DND-41 (cell line): ENCODE data around the gene KDM8.

ENCODE experiments used
- EZH2 ChIP-seq: IDR thresholded peaks from 3 replicates; pipeline ENCODE4 v1.6.1; 2012; ENCODE audit warnings: borderline replicate concordance, low read depth, mild to moderate bottlenecking, moderate library complexity, low read length, inconsistent platforms; ENCODE audit not compliant: severe bottlenecking
- TF ChIP-seq, protein P1 (sequence below): IDR thresholded peaks from 2 replicates; pipeline ENCODE4 v1.5.1; 2012; ENCODE audit warnings: borderline replicate concordance, low read length, moderate library complexity, mild to moderate bottlenecking; ENCODE audit not compliant: poor library complexity, severe bottlenecking; ENCODE audit errors: extremely low read depth

DNA sequence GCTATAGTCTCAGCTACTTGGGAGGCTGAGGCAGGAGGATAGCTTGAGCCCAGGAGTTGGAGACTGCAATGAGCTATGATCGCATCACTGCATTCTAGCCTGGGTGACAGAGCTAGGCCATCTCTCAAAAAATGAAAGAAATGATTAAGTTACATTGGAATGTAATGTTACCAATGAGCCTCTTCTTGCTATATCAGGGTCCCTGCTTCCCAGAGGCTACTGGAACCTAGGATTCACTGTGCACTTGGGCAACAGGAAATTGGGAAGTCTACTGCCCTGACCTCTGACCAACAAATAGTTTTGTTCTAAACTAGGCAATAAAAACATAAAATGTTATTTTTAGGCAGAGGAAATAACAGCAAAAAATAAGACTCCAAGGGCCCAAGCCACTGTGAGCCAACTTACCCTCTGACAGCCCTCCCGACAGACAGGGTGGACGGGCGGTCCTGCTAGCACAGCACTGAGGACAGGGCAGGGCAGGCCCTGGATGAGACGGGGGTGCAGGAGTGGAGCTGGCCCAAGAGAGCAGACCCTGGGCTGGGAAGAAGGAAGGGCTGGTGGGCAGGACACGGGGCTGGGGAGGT is 37.7 kb downstream of the KDM8 start:
- TF ChIP-seq, protein P1, sequence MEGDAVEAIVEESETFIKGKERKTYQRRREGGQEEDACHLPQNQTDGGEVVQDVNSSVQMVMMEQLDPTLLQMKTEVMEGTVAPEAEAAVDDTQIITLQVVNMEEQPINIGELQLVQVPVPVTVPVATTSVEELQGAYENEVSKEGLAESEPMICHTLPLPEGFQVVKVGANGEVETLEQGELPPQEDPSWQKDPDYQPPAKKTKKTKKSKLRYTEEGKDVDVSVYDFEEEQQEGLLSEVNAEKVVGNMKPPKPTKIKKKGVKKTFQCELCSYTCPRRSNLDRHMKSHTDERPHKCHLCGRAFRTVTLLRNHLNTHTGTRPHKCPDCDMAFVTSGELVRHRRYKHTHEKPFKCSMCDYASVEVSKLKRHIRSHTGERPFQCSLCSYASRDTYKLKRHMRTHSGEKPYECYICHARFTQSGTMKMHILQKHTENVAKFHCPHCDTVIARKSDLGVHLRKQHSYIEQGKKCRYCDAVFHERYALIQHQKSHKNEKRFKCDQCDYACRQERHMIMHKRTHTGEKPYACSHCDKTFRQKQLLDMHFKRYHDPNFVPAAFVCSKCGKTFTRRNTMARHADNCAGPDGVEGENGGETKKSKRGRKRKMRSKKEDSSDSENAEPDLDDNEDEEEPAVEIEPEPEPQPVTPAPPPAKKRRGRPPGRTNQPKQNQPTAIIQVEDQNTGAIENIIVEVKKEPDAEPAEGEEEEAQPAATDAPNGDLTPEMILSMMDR = no peak
- TF ChIP-seq EZH2 = no peak
